ENCODE results near the gene NTRK3.

NTRK3 gene

DNA sequence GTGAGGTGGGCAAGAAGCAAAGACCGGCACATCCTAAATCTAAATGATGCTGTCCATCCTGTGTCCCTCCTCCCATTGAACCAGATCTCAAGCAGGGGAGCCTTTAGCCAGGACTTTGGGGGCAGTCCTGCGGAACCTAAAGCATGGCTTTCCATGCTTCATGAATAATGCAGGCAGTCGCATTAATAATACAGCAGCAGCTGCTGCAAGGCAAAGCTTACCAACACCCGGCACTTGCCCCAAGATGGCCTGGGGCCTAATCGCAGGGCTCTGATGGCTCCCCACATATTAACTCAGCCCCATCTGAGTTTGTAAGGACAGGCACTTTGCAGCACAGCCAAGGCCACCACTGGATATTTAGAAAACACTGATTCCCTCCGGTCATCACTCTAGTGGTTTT is 114.4 kb downstream of the NTRK3 start:
- no peak for TF ChIP-seq TAF1 (IDR thresholded peaks at IDR 0.05; ENCODE audit: borderline replicate concordance, insufficient read depth, low read length)

DNA sequence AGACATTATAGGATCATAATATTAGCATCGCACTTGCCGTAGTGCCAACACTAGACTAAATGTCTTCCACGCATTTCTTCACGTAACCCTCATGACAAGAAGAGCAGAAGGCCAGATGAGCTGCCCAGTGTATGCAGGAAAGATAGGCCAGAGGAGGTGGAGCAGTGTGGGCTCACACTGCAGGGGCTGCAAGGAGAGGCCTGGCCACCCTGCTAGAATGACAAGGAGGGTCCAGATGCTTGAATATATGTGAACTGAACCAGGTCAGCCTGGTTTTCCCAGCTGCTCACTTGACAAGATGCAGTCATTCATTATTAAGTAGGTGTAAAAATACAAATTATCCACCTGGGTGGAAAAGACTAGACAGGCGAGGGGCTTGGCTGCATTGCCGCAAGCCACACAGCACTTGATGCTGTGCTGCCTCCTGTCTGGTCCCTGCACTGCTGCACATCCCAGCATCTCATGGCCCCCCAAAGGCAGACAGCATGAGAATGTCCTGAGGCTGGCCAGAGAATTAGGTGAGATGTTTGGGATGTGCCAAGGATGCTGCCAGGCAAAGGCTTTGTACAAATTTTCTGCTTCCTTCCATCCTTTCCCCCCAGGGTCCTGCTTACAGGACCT is 115.2 kb downstream of the NTRK3 start:
- TF ChIP-seq, protein P1, sequence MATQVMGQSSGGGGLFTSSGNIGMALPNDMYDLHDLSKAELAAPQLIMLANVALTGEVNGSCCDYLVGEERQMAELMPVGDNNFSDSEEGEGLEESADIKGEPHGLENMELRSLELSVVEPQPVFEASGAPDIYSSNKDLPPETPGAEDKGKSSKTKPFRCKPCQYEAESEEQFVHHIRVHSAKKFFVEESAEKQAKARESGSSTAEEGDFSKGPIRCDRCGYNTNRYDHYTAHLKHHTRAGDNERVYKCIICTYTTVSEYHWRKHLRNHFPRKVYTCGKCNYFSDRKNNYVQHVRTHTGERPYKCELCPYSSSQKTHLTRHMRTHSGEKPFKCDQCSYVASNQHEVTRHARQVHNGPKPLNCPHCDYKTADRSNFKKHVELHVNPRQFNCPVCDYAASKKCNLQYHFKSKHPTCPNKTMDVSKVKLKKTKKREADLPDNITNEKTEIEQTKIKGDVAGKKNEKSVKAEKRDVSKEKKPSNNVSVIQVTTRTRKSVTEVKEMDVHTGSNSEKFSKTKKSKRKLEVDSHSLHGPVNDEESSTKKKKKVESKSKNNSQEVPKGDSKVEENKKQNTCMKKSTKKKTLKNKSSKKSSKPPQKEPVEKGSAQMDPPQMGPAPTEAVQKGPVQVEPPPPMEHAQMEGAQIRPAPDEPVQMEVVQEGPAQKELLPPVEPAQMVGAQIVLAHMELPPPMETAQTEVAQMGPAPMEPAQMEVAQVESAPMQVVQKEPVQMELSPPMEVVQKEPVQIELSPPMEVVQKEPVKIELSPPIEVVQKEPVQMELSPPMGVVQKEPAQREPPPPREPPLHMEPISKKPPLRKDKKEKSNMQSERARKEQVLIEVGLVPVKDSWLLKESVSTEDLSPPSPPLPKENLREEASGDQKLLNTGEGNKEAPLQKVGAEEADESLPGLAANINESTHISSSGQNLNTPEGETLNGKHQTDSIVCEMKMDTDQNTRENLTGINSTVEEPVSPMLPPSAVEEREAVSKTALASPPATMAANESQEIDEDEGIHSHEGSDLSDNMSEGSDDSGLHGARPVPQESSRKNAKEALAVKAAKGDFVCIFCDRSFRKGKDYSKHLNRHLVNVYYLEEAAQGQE (IDR thresholded peaks at IDR 0.05; ENCODE audit: insufficient read depth in 1 of 2, low read depth in 2 of 2, low read length in 2 of 2): no peak
- no peak for TF ChIP-seq SIN3A (IDR thresholded peaks at IDR 0.05; ENCODE audit: borderline replicate concordance, insufficient read depth, low read length)
- no peak for TF ChIP-seq TAF1 (IDR thresholded peaks at IDR 0.05; ENCODE audit: borderline replicate concordance, insufficient read depth, low read length)
- TF ChIP-seq POLR2AphosphoS5 (IDR thresholded peaks at IDR 0.05; ENCODE audit: low read depth, low read length): no peak
- no peak for TF ChIP-seq FOXP2 (optimal IDR thresholded peaks at IDR 0.05; ENCODE audit: borderline replicate concordance, extremely low read depth, extremely low read length, insufficient read depth)

DNA sequence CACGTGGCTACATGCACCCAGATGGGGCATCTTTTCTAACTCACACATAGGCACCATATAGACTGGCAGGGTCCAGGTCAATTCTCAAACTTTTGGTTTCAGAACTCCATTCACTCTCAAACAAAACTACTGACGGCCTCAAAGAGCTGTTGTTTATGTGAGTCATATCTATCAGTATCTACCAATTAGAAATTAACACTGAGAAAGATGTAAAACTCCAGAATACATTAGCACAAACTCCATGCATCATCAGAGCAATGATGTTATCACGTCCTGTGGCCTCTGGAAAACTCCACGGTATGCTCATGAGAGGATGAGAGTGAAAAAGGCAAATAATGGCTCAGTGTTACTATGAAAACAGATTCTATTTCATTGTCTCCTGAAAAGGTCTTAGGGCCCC is 116.1 kb downstream of the NTRK3 start:
- TF ChIP-seq POLR2AphosphoS5 (IDR thresholded peaks at IDR 0.05; ENCODE audit: low read depth, low read length) (no peak), FOXP2 (optimal IDR thresholded peaks at IDR 0.05; ENCODE audit: borderline replicate concordance, extremely low read depth, extremely low read length, insufficient read depth) (no peak), SIN3A (IDR thresholded peaks at IDR 0.05; ENCODE audit: borderline replicate concordance, insufficient read depth, low read length) (no peak), TAF1 (IDR thresholded peaks at IDR 0.05; ENCODE audit: borderline replicate concordance, insufficient read depth, low read length) (no peak)
- TF ChIP-seq, protein P1 (IDR thresholded peaks at IDR 0.05; ENCODE audit: insufficient read depth in 1 of 2, low read depth in 2 of 2, low read length in 2 of 2): no peak

DNA sequence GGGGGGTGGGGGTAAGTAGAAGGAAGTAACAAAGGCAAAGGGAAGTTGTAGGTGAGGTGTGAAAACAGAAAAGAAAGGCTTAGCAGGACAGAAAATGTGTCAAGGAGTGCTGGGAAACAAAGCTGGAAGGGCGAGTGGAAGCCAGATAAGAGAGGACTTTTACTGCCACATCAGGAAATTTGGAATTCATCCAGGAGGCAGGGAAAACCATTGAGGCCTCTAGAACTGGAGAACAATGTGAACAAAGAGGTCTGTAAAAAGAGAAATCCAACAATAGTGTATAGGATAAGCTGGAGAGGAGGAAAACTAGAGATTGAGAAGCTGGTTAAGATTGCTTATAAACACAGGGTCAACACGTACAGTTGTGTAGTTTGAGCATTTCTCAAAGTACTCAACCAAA is 116.6 kb downstream of the NTRK3 start:
- no peak for TF ChIP-seq SIN3A (IDR thresholded peaks at IDR 0.05; ENCODE audit: borderline replicate concordance, insufficient read depth, low read length)
- TF ChIP-seq, protein P1 (IDR thresholded peaks at IDR 0.05; ENCODE audit: insufficient read depth in 1 of 2, low read depth in 2 of 2, low read length in 2 of 2): no peak
- no peak for TF ChIP-seq TAF1 (IDR thresholded peaks at IDR 0.05; ENCODE audit: borderline replicate concordance, insufficient read depth, low read length)
- no peak for TF ChIP-seq POLR2AphosphoS5 (IDR thresholded peaks at IDR 0.05; ENCODE audit: low read depth, low read length)
- no peak for TF ChIP-seq FOXP2 (optimal IDR thresholded peaks at IDR 0.05; ENCODE audit: borderline replicate concordance, extremely low read depth, extremely low read length, insufficient read depth)

DNA sequence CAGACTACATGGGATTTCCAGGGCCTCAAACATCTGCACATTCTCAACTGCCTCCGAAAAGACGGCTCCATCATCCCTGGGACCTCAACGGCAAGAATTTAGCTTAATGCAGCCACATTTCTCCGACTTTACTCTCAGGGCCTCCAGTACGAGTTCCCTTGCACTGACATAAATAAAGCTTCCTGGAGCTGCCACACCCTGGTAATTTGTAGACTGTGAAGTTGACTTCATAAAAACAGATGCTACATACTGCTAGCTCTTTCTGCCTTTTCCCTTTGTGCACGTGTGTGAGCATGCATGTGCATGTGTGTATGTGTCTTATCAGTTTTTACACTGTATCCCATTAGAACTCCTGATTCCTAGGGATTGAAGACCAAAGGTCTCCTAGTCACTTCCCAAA is 122.7 kb downstream of the NTRK3 start:
- TF ChIP-seq TAF1 (IDR thresholded peaks at IDR 0.05; ENCODE audit: borderline replicate concordance, insufficient read depth, low read length) (no peak), FOXP2 (optimal IDR thresholded peaks at IDR 0.05; ENCODE audit: borderline replicate concordance, extremely low read depth, extremely low read length, insufficient read depth) (no peak), POLR2AphosphoS5 (IDR thresholded peaks at IDR 0.05; ENCODE audit: low read depth, low read length) (no peak)

DNA sequence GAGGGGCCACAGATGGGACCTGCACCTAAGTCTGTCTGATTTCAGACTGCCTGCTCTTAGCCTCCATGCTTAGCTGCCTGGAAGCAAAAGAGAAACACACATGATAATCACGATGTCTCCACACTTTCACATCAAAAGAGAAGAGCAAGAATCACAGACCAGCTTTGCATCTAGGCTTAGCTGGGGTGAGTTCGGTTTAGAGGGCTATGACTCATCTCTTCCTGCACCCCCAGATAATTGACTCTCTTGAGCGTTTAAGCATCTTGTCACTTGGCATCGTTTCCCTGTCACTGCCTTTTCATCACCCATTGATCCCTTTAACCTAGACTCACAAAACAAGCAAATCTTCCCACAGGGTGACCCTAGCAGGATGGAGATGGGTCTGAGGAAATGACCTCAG is 124.0 kb downstream of the NTRK3 start:
- TF ChIP-seq SIN3A (IDR thresholded peaks at IDR 0.05; ENCODE audit: borderline replicate concordance, insufficient read depth, low read length): no peak

DNA sequence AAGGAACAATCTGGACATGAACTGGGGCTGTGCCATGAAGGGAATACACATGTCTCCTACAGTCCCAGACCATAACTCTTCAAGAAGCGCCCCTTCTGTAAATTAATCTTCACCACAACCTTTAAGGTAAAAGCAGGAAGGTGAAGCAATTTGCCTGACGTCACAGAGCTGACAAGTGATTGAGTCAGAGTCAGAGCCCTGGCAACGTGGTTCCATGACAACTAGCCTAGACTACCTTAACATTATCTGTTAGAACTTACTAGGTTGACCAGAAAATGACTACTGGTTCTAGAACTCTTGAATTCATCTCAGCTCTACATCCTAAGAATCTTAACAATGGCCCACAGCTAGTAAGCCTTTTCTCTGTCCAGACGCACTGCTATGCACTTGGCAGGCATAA is 124.6 kb downstream of the NTRK3 start:
- TF ChIP-seq FOXP2 (optimal IDR thresholded peaks at IDR 0.05; ENCODE audit: borderline replicate concordance, extremely low read depth, extremely low read length, insufficient read depth) (no peak), SIN3A (IDR thresholded peaks at IDR 0.05; ENCODE audit: borderline replicate concordance, insufficient read depth, low read length) (no peak), POLR2AphosphoS5 (IDR thresholded peaks at IDR 0.05; ENCODE audit: low read depth, low read length) (no peak), TAF1 (IDR thresholded peaks at IDR 0.05; ENCODE audit: borderline replicate concordance, insufficient read depth, low read length) (no peak)
- TF ChIP-seq, protein P1 (IDR thresholded peaks at IDR 0.05; ENCODE audit: insufficient read depth in 1 of 2, low read depth in 2 of 2, low read length in 2 of 2): no peak

Measured in PFSK-1 (cell line).